ENCODE results near the gene MROH8. TPM values are rescaled to one million over a fixed set of nuclear protein-coding genes. Genes with fewer than 3 reads are reported as not detected.
"Not testable (repeated sequence)": the region's sequence is repeated elsewhere in the genome, so short reads cannot be mapped to it uniquely, and the experiment has no call there.

The MROH8 gene
- total RNA-seq, 1 donor from 2014 or later = not detected

DNA sequence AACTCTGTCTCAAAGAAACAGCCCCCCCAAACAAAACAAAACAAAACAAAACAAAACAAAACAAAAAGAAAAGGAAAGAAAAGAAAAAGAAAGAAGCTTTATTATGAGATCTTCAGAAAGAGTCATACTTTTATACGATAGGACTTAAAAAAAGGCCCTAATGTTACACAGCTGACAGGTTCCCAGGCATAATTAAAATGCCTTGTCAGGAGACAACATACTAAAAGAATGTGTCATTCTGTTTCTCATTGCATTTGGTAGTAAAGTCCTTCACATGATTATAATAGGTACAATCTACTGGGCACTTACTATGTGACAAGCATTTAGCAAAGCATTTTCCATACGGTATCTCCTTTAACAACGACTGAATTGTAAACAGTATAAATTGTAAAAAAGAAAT is 36.6 kb downstream of the MROH8 start:
- H3K9me3 ChIP-seq = no peaks in the 10 kb centered on the region
- no peaks in the 10 kb centered on the region for H3K27me3 ChIP-seq
- H3K4me1 ChIP-seq = no peaks in the 10 kb centered on the region
- DNase-seq (ENCODE audit: low spot score in 2 of 2) = no peak
- TF ChIP-seq, protein P1, sequence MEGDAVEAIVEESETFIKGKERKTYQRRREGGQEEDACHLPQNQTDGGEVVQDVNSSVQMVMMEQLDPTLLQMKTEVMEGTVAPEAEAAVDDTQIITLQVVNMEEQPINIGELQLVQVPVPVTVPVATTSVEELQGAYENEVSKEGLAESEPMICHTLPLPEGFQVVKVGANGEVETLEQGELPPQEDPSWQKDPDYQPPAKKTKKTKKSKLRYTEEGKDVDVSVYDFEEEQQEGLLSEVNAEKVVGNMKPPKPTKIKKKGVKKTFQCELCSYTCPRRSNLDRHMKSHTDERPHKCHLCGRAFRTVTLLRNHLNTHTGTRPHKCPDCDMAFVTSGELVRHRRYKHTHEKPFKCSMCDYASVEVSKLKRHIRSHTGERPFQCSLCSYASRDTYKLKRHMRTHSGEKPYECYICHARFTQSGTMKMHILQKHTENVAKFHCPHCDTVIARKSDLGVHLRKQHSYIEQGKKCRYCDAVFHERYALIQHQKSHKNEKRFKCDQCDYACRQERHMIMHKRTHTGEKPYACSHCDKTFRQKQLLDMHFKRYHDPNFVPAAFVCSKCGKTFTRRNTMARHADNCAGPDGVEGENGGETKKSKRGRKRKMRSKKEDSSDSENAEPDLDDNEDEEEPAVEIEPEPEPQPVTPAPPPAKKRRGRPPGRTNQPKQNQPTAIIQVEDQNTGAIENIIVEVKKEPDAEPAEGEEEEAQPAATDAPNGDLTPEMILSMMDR (IDR thresholded peaks at IDR 0.05) = no peak
- no peak overlapping the region for H3K4me3 ChIP-seq
- H3K36me3 ChIP-seq = no peaks in the 10 kb centered on the region
- no peak overlapping the region for H3K27ac ChIP-seq
- intact Hi-C loops (cut with DNase I) = no loop called here

DNA sequence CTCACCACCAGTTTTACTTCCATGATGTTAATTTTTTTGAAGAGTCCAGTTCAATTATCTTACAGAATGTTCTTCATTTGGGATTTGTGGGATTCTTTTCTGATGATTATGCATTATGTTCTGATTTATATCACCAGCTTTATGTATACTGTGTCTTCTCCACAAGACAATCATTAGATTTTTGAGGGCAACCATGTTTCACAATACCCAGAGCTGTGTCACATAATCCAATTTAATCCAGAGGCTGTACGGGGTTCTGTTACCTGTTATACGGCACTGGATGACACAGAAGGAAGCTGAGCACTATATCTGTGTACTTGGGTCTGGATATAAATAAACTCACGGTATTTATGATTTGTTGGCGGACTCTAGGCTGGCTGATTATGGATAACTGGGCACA is 41.8 kb downstream of the MROH8 start:
- Histone ChIP-seq H3K27ac (no peak overlapping the region), H3K4me1 (no peaks in the 10 kb centered on the region), H3K36me3 (no peaks in the 10 kb centered on the region), H3K4me3 (no peak overlapping the region), H3K27me3 (no peaks in the 10 kb centered on the region), H3K9me3 (no peaks in the 10 kb centered on the region)
- intact Hi-C loops (cut with DNase I) = no loop called here
- TF ChIP-seq, protein P1 (IDR thresholded peaks at IDR 0.05) = no peak
- DNase-seq (ENCODE audit: low spot score in 2 of 2) = no peak

DNA sequence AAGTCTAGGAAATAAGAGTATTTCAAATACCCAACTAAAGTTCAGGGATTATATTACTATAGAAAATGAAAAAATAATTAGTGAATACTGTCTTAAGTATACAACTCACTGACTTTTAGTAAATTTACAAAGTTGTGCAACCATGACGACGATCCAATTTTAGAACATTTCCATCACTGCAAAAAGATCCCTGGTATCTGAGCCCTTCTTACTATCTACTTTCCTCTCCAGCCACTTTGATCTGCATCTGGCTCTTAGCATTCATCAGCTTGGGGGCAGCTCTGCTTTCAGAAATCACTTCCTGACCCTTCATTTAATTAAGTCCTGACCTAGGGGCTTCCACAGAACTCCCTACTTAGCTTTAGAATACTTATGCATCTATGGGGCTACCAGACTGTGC is 45.4 kb downstream of the MROH8 start:
- Histone ChIP-seq H3K4me1 (no peaks in the 10 kb centered on the region), H3K4me3 (no peak overlapping the region), H3K9me3 (no peaks in the 10 kb centered on the region), H3K36me3 (no peaks in the 10 kb centered on the region), H3K27ac (no peak overlapping the region), H3K27me3 (no peaks in the 10 kb centered on the region)
- intact Hi-C loops (cut with DNase I) = no loop called here
- TF ChIP-seq, protein P1 (IDR thresholded peaks at IDR 0.05) = no peak
- no peak for DNase-seq (ENCODE audit: low spot score in 2 of 2)

DNA sequence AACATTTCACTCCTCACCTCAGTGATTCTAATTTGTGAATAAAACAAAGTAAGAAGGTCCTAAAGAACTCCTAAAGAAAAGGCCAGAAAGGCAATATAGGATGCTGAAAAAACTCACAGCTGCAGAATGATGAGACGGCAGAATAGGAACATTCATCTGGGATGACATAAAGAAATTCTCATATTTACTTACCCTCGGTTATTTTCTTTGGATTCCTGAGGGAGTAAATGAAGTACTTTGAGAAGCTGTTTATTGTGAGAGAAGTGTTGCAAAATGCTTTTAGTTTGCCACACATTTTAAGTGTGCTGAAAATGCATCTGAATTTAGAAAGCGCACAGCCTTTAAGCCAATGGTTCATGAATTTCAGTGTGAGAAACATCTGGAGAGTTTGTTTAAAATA is 47.9 kb downstream of the MROH8 start:
- H3K36me3 ChIP-seq = no peaks in the 10 kb centered on the region
- no peaks in the 10 kb centered on the region for H3K9me3 ChIP-seq
- TF ChIP-seq, protein P1 (IDR thresholded peaks at IDR 0.05) = no peak
- intact Hi-C loops (cut with DNase I) = no loop called here
- H3K4me3 ChIP-seq = no peak overlapping the region
- no peaks in the 10 kb centered on the region for H3K4me1 ChIP-seq
- no peak for DNase-seq (ENCODE audit: low spot score in 2 of 2)
- H3K27me3 ChIP-seq = no peaks in the 10 kb centered on the region
- H3K27ac ChIP-seq = no peak overlapping the region

DNA sequence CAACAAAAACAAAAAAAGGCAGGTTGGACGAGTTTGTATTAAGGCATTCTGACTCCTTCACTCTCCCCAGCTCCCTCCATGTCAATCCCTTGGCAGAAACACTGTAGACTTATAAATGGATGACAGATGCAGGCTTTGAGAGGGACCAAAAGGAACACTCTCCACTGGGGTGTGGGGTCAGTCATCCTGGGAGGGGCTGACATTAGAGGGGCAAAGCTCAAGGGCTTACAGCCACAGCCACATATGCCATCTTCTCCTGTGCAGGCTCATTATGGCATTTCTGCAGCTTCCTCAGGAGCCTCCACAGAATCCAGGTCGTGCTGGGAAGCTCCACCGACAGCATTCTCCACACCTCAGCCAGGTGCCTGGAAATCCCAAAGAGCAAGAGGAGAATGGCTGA is 50.5 kb downstream of the MROH8 start:
- Histone ChIP-seq H3K27ac (no peak overlapping the region), H3K4me3 (no peak overlapping the region), H3K36me3 (no peaks in the 10 kb centered on the region), H3K27me3 (no peaks in the 10 kb centered on the region), H3K9me3 (no peaks in the 10 kb centered on the region), H3K4me1 (no peaks in the 10 kb centered on the region)
- no peak for DNase-seq (ENCODE audit: low spot score in 2 of 2)
- TF ChIP-seq, protein P1 (IDR thresholded peaks at IDR 0.05) = no peak
- intact Hi-C loops (cut with DNase I) = no loop called here

DNA sequence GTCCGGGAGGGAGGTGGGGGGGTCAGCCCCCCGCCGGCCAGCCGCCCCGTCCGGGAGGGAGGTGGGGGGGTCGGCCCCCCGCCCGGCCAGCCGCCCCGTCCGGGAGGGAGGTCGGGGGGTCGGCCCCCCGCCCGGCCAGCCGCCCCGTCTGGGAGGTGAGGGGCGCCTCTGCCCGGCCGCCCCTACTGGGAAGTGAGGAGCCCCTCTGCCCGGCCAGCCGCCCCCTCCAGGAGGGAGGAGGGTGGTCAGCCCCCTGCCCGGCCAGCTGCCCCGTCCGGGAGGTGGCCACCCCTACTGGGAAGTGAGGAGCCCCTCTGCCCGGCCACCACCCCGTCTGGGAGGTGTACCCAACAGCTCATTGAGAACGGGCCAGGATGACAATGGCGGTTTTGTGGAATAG is 53.1 kb downstream of the MROH8 start:
- DNase-seq (ENCODE audit: low spot score in 2 of 2); H3K27me3 ChIP-seq; H3K4me1 ChIP-seq; intact Hi-C loops (cut with DNase I); H3K27ac ChIP-seq; H3K9me3 ChIP-seq; H3K36me3 ChIP-seq; H3K4me3 ChIP-seq: not testable (repeated sequence)
